ENCODE results near the gene MYOCD. TPM values are rescaled to one million over a fixed set of nuclear protein-coding genes. Genes with fewer than 3 reads are reported as not detected.

MYOCD gene
- total RNA-seq, 1 experiment from 2014 or later, result not detected

GRCh38 chr17:12664894-12665262 lies 812 bp upstream of the MYOCD start:
- no peaks in the 10 kb centered on the region for H3K36me3 Mint-ChIP-seq (ENCODE audit: insufficient read depth, unreplicated experiment)
- POLR2A ChIA-PET, result no interaction called here
- H3K4me3 Mint-ChIP-seq (ENCODE audit: unreplicated experiment), result no peak overlapping the region
- peaks cover 25% of the 10 kb centered on the region for H3K27me3 Mint-ChIP-seq (ENCODE audit: insufficient read depth, unreplicated experiment)
- no peak overlapping the region for H3K27ac Mint-ChIP-seq (ENCODE audit: low read depth, unreplicated experiment)
- no peak for DNase-seq (ENCODE audit: unreplicated experiment)
- no peaks in the 10 kb centered on the region for H3K9me3 Mint-ChIP-seq (ENCODE audit: unreplicated experiment)
- H3K4me1 Mint-ChIP-seq (ENCODE audit: insufficient read depth, unreplicated experiment), result no peaks in the 10 kb centered on the region
- CTCF ChIA-PET, result interaction anchor here (1.0 to 5.3 kb wide), 4 partner anchors 119 to 475 kb away, joined by 3 to 90 read pairs (median 40); no protein-coding TSS in a partner anchor
- no peak for TF ChIP-seq CTCF (IDR thresholded peaks at IDR 0.05; ENCODE audit: unreplicated experiment)
- intact Hi-C loops (cut with micrococcal nuclease), result no loop called here
- no TSS peak for BruUV-seq (replicated peaks)

- Mint-ChIP-seq H3K9me3 (ENCODE audit: unreplicated experiment) (no peaks in the 10 kb centered on the region), H3K27me3 (ENCODE audit: insufficient read depth, unreplicated experiment) (peaks cover 21% of the 10 kb centered on the region), H3K4me1 (ENCODE audit: insufficient read depth, unreplicated experiment) (no peaks in the 10 kb centered on the region), H3K4me3 (ENCODE audit: unreplicated experiment) (no peak overlapping the region), H3K27ac (ENCODE audit: low read depth, unreplicated experiment) (no peak overlapping the region), H3K36me3 (ENCODE audit: insufficient read depth, unreplicated experiment) (no peaks in the 10 kb centered on the region)
- no peak for DNase-seq (ENCODE audit: unreplicated experiment)
- TF ChIP-seq CTCF (IDR thresholded peaks at IDR 0.05; ENCODE audit: unreplicated experiment), result no peak
- CTCF ChIA-PET, result interaction anchor here (0.5 to 5.3 kb wide), 40 partner anchors 8 to 495 kb away, joined by 3 to 90 read pairs (median 4); no protein-coding TSS in a partner anchor
- POLR2A ChIA-PET, result no interaction called here
- intact Hi-C loops (cut with micrococcal nuclease), result loop anchor here (1.0 to 2.0 kb wide), 3 partner anchors 120 to 486 kb away; no protein-coding TSS in a partner anchor
- BruUV-seq (replicated peaks), result no TSS peak
Measured at GRCh38 chr17:12666718-12667117, 1.0 kb downstream of the MYOCD start.

- Mint-ChIP-seq H3K4me1 (ENCODE audit: insufficient read depth, unreplicated experiment) (no peaks in the 10 kb centered on the region), H3K9me3 (ENCODE audit: unreplicated experiment) (no peaks in the 10 kb centered on the region), H3K27me3 (ENCODE audit: insufficient read depth, unreplicated experiment) (peaks cover 14% of the 10 kb centered on the region), H3K27ac (ENCODE audit: low read depth, unreplicated experiment) (no peak overlapping the region), H3K36me3 (ENCODE audit: insufficient read depth, unreplicated experiment) (no peaks in the 10 kb centered on the region), H3K4me3 (ENCODE audit: unreplicated experiment) (no peak overlapping the region)
- DNase-seq (ENCODE audit: unreplicated experiment), result peak; percentile 51
- POLR2A ChIA-PET, result interaction anchor here (0.6 kb wide), 1 partner anchor 487 kb away, joined by 3 read pairs; no protein-coding TSS in a partner anchor
- CTCF ChIA-PET, result interaction anchor here (0.6 to 5.3 kb wide), 42 partner anchors 8 to 1575 kb away, joined by 3 to 90 read pairs (median 4); no protein-coding TSS in a partner anchor
- no TSS peak for BruUV-seq (replicated peaks)
- peak; percentile 30 for TF ChIP-seq CTCF (IDR thresholded peaks at IDR 0.05; ENCODE audit: unreplicated experiment)
- intact Hi-C loops (cut with micrococcal nuclease), result loop anchor here (1.0 to 2.0 kb wide), 3 partner anchors 121 to 487 kb away; no protein-coding TSS in a partner anchor
Measured at GRCh38 chr17:12667299-12667958, 1.7 kb downstream of the MYOCD start.

GRCh38 chr17:12671906-12672305 lies 6.2 kb downstream of the MYOCD start:
- ChIA-PET POLR2A (no interaction called here), CTCF (no interaction called here)
- no TSS peak for BruUV-seq (replicated peaks)
- Mint-ChIP-seq H3K27me3 (ENCODE audit: insufficient read depth, unreplicated experiment) (no peaks in the 10 kb centered on the region), H3K27ac (ENCODE audit: low read depth, unreplicated experiment) (no peak overlapping the region), H3K9me3 (ENCODE audit: unreplicated experiment) (no peaks in the 10 kb centered on the region), H3K36me3 (ENCODE audit: insufficient read depth, unreplicated experiment) (no peaks in the 10 kb centered on the region), H3K4me1 (ENCODE audit: insufficient read depth, unreplicated experiment) (no peaks in the 10 kb centered on the region), H3K4me3 (ENCODE audit: unreplicated experiment) (no peak overlapping the region)
- no peak for TF ChIP-seq CTCF (IDR thresholded peaks at IDR 0.05; ENCODE audit: unreplicated experiment)
- intact Hi-C loops (cut with micrococcal nuclease), result no loop called here
- no peak for DNase-seq (ENCODE audit: unreplicated experiment)
